ENCODE results near the gene MAPRE3. TPM values are rescaled to one million over a fixed set of nuclear protein-coding genes. Genes with fewer than 3 reads are reported as not detected.

Gene MAPRE3
- total and polyA plus RNA-seq, 2 donors (not counting 3 experiments of a cell fraction or from before 2014, with no cell fraction given): 4.4 to 6.1 TPM

- no peak for TF ChIP-seq POLR2AphosphoS5 (IDR thresholded peaks at IDR 0.05; ENCODE audit: insufficient read depth, low read depth, low read length)
- no peak for TF ChIP-seq MAX (IDR thresholded peaks at IDR 0.05; ENCODE audit: insufficient read depth, insufficient read length)
- no peak for TF ChIP-seq MYC (IDR thresholded peaks at IDR 0.05; ENCODE audit: low read depth, low read length)
- no peak for TF ChIP-seq GATA2 (IDR thresholded peaks at IDR 0.05; ENCODE audit: insufficient read depth, insufficient read length, low read depth, low read length)
- no peak for TF ChIP-seq FOS (IDR thresholded peaks at IDR 0.05; ENCODE audit: borderline replicate concordance, insufficient read depth, low read length)
- no peak for TF ChIP-seq POLR2A (IDR thresholded peaks at IDR 0.05; ENCODE audit: low read depth, low read length)
- TF ChIP-seq CTCF (IDR thresholded peaks at IDR 0.05; ENCODE audit: extremely low read depth in 1 of 2, insufficient read depth in 1 of 2, low read depth in 1 of 2, low read length in 2 of 2): no peak
- no peak for TF ChIP-seq JUN (IDR thresholded peaks at IDR 0.05; ENCODE audit: borderline replicate concordance, insufficient read depth, insufficient read length, low read depth)
- no peak for TF ChIP-seq EZH2 (IDR thresholded peaks at IDR 0.05; ENCODE audit: borderline replicate concordance, low read depth, low read length, severe bottlenecking)
Observed at GRCh38 chr2:26934985-26935384, 35.5 kb upstream of the MAPRE3 start.

More at GRCh38 chr2:26934985-26935384, 35.5 kb upstream of the MAPRE3 start:
- DNase-seq (ENCODE audit: low read depth, low spot score): no peak
- no peak for FAIRE-seq
- Histone ChIP-seq H3K27me3 (ENCODE audit: control insufficient read depth in 2 of 2, insufficient read depth in 2 of 2, low read length in 2 of 2) (peaks cover 2% of the 10 kb centered on the region in 2 experiments), H4K20me1 (replicated peaks; ENCODE audit: control insufficient read depth, extremely low read depth, insufficient read depth, low read length) (no peaks in the 10 kb centered on the region), H3K9me3 (replicated peaks; ENCODE audit: control insufficient read depth, insufficient read depth, low read length) (no peaks in the 10 kb centered on the region), H3K4me2 (ENCODE audit: insufficient read depth, low read length) (no peak overlapping the region), H3K4me1 (ENCODE audit: control insufficient read depth, extremely low read depth, insufficient read depth, low read length) (no peaks in the 10 kb centered on the region), H3K79me2 (ENCODE audit: control insufficient read depth, insufficient read depth, low read length) (no peaks in the 10 kb centered on the region), H3K36me3 (ENCODE audit: control insufficient read depth in 2 of 2, extremely low read depth in 1 of 2, insufficient read depth in 2 of 2, low read length in 2 of 2) (no peaks in the 10 kb centered on the region), H3K9me1 (replicated peaks; ENCODE audit: control insufficient read depth, extremely low read depth, insufficient read depth, low read length) (no peaks in the 10 kb centered on the region), H3K27ac (ENCODE audit: insufficient read depth, low read depth, low read length) (no peak overlapping the region), H3K4me3 (replicated peaks in 1 of 3; ENCODE audit: insufficient read depth in 1 of 3, low read depth in 1 of 3, low read length in 3 of 3) (no peak overlapping the region), H2AFZ (ENCODE audit: low read depth, low read length) (no peak overlapping the region), H3K9ac (replicated peaks; ENCODE audit: extremely low read depth, insufficient read depth, low read length) (no peak overlapping the region)
- no TSS peak for BruUV-seq (replicated peaks)
- CTCF ChIA-PET: interaction anchor here (0.7 to 2.2 kb wide), 3 partner anchors 10 to 89 kb away, joined by 4 to 7 read pairs (median 4); no protein-coding TSS in a partner anchor
- dilution Hi-C loops (cut with MboI; ENCODE audit: extremely low pct_ligation_motif_present, low sequenced_read_pairs): no loop called here
- intact Hi-C loops (cut with micrococcal nuclease): no loop called here
- POLR2A ChIA-PET: no interaction called here

Measured in endothelial cell of umbilical vein (primary cell).